ENCODE data around the gene TOX2.

The TOX2 gene

DNA sequence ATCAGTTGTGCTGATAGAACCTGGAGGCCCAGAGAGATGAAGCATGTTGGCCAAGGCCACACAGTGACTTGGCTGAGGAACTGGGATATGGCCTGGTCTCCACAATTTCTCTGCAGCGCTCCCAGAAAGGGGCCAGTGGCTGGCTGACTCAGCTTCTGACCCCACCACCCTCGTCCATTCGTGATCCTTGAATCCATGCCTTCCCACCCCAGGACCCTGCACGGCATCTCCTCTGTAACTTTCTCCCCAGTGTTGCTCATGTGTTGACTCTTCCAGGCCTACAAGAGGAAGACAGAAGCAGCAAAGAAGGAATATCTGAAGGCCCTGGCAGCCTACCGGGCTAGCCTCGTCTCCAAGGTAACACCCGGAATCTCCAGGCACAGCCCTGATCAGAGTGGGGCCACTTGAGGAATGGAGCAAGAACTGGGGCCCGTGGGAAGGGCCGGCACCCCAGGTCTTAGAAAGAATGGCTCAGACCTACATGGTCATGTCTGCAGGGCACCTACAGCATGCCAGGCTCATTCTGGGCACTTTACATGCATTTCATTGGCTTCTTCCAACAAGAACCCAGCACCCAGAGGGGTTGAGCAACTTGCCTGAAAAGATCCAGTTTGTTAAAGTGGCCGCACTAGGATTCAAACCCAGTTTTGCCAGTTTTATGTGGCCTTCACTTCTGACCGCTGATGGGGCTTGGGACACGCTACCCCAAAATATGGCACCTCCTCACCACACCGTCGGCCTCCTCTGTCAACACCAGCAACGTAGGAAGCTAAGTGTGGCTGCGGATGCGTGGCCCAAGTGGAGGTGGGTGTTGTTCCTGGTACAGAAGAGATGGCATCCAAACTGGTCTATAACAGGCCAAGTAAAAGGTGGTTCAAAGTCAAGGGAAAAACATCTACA lies 150.1 kb downstream of the TOX2 start:
- DNase-seq (ENCODE audit: low read depth in 2 of 2), result no peak

DNA sequence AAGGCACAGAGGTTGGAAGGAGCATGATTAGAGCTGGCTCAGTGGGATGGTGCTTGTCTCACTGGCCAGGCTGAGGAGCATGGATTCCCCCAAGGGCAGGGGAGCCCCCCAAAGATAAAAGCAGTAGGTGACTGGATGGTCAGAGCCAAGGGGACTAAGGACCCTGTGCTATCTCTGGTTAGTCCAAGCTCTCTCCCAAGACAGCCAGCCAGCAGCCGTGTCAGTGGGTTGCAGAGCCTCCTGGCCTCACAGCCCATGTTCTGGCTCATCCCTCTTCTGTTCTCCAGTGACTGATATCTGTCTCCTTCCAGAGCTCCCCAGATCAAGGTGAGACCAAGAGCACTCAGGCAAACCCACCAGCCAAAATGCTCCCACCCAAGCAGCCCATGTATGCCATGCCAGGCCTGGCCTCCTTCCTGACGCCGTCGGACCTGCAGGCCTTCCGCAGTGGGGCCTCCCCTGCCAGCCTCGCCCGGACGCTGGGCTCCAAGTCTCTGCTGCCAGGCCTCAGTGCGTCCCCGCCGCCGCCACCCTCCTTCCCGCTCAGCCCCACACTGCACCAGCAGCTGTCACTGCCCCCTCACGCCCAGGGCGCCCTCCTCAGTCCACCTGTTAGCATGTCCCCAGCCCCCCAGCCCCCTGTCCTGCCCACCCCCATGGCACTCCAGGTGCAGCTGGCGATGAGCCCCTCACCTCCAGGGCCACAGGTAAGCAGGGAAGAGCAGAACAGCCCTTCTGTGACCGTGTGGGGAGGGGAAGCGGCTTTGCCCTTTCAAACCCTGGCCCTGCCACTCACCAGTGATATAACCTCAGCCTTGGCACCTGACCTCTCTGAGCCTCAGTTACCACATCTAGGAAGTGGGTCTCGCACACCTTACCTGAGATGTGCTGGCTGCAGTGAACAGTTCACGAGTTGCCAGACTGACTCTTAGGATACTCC lies 151.0 kb downstream of the TOX2 start:
- no peak for DNase-seq (ENCODE audit: low read depth in 2 of 2)

GRCh38 chr20:44066645-44067606 lies 152.3 kb downstream of the TOX2 start:
- no peak for DNase-seq (ENCODE audit: low read depth in 2 of 2)

DNA sequence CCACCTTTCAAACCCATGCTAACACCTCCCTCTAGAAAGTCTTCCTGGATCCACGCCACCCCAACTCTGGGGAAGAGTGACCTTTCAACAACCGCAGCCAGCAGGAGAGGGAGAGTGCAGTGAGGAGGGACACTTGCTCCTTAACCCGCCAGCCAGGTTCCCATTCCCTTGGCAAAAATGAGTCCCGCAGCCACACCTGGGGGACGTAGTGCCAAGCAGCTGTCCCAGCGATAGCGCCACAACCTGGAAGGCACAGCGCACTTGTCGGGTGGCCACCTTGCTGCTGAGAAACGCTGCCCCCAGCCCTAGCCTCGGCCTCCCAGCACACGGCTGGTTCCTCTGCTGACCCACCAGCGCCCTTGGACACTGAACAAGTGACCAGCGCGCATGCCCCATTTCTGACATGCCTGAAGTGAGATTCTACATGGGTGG lies 153.0 kb downstream of the TOX2 start:
- DNase-seq (ENCODE audit: low read depth in 2 of 2), result no peak

- no peak for DNase-seq (ENCODE audit: low read depth in 2 of 2)
Measured at GRCh38 chr20:44068316-44069201, 153.9 kb downstream of the TOX2 start.

- peak; percentile 46 to 49 for DNase-seq (ENCODE audit: low read depth in 2 of 2)
Measured at GRCh38 chr20:44069203-44070011, 154.8 kb downstream of the TOX2 start.

DNA sequence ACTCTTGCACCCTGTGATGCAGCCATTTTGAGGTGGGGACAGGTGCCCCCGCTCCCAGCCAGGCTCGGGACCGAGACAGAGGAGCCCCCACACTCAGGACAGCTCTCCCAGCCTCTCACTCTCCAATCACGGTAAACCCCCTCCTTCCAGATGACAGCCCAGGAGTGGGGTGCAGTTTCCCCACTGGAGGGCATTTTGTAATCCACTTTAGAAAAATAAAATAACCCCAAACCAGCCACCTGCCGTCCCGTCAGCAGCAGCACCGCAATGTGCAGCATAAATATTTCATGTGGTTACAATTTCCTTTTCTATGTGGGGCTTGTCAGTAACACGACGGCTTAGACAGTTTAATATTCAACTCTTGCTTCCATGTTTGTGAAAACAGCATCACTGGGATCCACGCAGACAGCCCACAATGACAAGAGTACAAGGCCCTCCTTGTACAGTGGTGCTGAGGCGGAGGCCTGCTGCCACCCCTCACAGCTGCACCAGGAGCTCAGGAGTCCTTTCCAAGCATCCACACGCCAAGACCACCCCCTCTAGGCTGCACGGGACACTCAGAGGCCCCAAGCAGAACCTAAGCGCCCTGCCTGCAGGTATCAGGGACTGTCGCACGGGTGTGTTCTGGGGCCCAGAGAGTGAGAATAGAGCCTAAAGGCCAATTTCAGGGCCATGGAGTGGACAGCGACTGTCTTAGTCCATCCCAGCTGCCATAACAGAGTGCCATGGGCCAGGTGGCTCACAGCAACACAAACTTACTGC lies 155.7 kb downstream of the TOX2 start:
- DNase-seq (ENCODE audit: low read depth in 2 of 2), result no peak

- no peak for DNase-seq (ENCODE audit: low read depth in 2 of 2)
Measured at GRCh38 chr20:44071057-44071456, 156.4 kb downstream of the TOX2 start.

- DNase-seq (ENCODE audit: low read depth in 2 of 2), result no peak
Measured at GRCh38 chr20:44071526-44072111, 157.0 kb downstream of the TOX2 start.

GRCh38 chr20:44072384-44072783 lies 157.7 kb downstream of the TOX2 start:
- DNase-seq (ENCODE audit: low read depth in 2 of 2), result no peak

GRCh38 chr20:44073011-44073674 lies 158.5 kb downstream of the TOX2 start:
- DNase-seq (ENCODE audit: low read depth in 2 of 2), result no peak

DNA sequence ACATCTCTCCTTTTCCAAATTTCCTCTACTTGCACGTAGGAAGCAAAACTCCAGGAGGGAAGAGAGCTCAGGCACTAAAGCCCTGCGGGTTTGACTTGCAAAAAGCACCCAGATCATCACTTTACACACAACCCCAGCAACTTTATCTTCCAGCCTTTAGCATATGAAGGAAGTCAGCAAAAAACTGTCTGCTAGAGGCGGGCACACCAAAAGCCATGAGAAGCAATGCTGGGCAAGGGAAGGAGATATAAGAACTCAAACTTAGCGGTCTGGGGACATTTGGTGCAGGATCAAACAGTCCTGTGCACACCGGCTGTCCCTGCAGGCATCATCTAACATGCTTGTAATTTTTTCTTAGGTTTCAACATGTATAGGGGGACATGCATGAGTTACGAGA lies 159.0 kb downstream of the TOX2 start:
- no peak for DNase-seq (ENCODE audit: low read depth in 2 of 2)

DNA sequence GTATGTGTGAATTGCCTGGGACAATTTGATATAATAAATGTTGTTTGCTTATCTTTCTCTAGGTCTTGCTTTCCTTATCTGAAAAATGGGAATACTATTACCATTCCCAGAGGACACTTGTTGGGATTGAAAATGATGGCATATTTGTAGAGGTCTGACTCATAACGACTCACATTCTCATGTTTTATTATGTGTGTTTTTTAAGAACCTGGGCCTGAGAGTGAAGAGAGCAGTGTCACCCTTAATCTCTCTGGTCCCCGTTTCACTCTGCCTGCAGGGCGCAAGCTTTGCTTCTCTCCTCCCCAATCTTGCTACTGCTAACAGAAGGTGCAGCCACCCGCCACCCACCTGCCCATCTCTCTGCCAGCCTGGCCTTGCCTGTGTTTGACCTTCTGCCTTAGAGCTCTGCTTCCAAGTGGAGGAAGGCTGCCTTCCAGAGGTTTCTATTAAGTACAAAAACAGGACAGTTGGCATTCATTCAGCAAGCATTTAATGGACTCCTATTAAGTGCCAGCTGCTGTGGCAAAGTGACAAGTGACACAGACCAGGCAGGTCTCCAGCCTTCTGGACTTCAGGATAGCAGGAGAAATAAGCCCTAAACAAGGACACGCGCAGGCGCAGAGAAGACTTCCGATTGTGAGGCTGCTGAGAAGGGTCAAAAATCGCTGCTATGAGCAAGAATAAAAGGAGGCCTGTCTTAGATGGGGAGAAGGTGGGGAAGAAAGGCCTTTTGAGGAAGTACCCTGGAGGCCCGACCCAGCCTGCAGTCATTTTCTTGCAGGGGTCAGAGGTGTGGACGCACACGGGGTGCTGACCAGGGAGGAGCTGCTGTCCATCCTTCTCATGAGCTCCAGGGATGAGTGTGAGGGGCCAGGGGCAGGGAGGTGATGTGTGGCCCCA lies 159.8 kb downstream of the TOX2 start:
- no peak for DNase-seq (ENCODE audit: low read depth in 2 of 2)

GRCh38 chr20:44075191-44075949 lies 160.7 kb downstream of the TOX2 start:
- no peak for DNase-seq (ENCODE audit: low read depth in 2 of 2)

GRCh38 chr20:44075950-44076232 lies 161.2 kb downstream of the TOX2 start:
- DNase-seq (ENCODE audit: low read depth in 2 of 2), result no peak

DNA sequence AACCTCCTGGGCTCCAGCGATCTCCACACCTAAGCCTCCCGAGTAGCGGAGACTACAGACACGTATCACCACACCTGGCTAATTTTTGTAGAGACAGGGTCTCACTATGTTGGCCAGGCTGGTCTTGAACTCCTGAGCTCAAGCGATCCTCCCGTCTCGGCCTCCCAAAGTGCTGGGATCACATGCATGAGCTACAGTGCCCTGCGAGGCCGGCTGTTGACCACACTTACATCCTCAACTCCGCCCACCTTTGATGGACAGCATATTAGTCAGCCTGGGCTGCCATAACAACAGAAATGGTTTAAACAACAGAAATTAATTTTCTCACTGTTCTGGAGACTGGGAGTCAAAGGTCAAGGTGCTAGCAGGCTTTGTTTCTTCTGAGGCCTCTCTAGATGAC lies 164.6 kb downstream of the TOX2 start:
- DNase-seq (ENCODE audit: low read depth in 2 of 2), result no peak

Measured in stimulated activated CD8-positive, alpha-beta memory T cell treated with anti-CD3 and anti-CD28 coated beads, Interleukin-2, amount 100 ng/mL, for 48 hours (primary cell).